Suprapubic skin (tissue), 4 donors: Measurements from ENCODE around the gene CHST11. TPM values are rescaled to one million over a fixed set of nuclear protein-coding genes. Genes with fewer than 3 reads are reported as not detected.

Experiments used
- DNase-seq, 2 donors: peaks; one replicate each; pipeline ENCODE4 v3.0.0-alpha.2; 2019; ENCODE audit warnings: low spot score in 2 of 2
- H3K27ac ChIP-seq: fragments of 200-600 bp; sonication (generic); one replicate; pipeline ENCODE4 v1.5.1; 2019
- H3K27me3 ChIP-seq: fragments of 200-600 bp; sonication (generic); one replicate; pipeline ENCODE4 v1.5.1; 2019
- H3K36me3 ChIP-seq: fragments of 200-600 bp; sonication (generic); one replicate; pipeline ENCODE4 v1.5.1; 2019
- H3K4me1 ChIP-seq: fragments of 200-600 bp; sonication (generic); one replicate; pipeline ENCODE4 v1.5.1; 2019
- H3K4me3 ChIP-seq: fragments of 200-600 bp; sonication (generic); one replicate; pipeline ENCODE4 v1.5.1; 2019; ENCODE audit warnings: mild to moderate bottlenecking
- H3K9me3 ChIP-seq: fragments of 200-600 bp; sonication (generic); one replicate; pipeline ENCODE4 v1.5.1; 2019
- CTCF ChIP-seq, 2 donors: fragments of 200-600 bp in 1 of 2; fragments of 450-650 bp in 1 of 2; sonication (generic) in 1 of 2; IDR thresholded peaks; one replicate each; pipeline ENCODE4 v1.5.1; 2016 to 2019; ENCODE audit warnings: antibody characterized with exemption in 2 of 2, mild to moderate bottlenecking in 1 of 2, moderate library complexity in 1 of 2
- EP300 ChIP-seq: sonication (generic); formaldehyde crosslinking; IDR thresholded peaks from one replicate; pipeline ENCODE4 v1.6.1; 2017; ENCODE audit warnings: antibody characterized with exemption
- POLR2A ChIP-seq, 2 donors: fragments of 450-650 bp; IDR thresholded peaks; one replicate each; pipeline ENCODE4 v1.6.1; 2017; ENCODE audit warnings: antibody characterized with exemption in 2 of 2, mild to moderate bottlenecking in 2 of 2, moderate library complexity in 2 of 2
- POLR2AphosphoS5 ChIP-seq, 3 donors: sonication (generic); formaldehyde crosslinking; IDR thresholded peaks; one replicate each; pipeline ENCODE4 v1.6.1; 2017; ENCODE audit warnings: antibody characterized with exemption in 3 of 3
- WGBS: methylation state at CpG from one replicate; pipeline ENCODE4 v1.1.5; 2018; 5-methylcytosine and 5-hydroxymethylcytosine counted together
- total RNA-seq, 4 donors: library from RNA; depleted of rRNA; stranded (reverse); fragments of >200 nt; gene quantifications; one replicate each; pipeline ENCODE4 v1.1.0, GENCODE V29; 2016

Gene CHST11
- total RNA-seq, 4 donors from 2014 or later = 1.8 to 5.8 (median 3.8) TPM

- H3K4me3 ChIP-seq = no peak overlapping the region
- H3K27me3 ChIP-seq = no peaks in the 10 kb centered on the region
- DNase-seq = no peak
- 68% methylated on average over 7 of the region's 7 CpGs for WGBS
- no peaks in the 10 kb centered on the region for H3K9me3 ChIP-seq
- H3K27ac ChIP-seq = no peak overlapping the region
- H3K36me3 ChIP-seq = no peaks in the 10 kb centered on the region
- TF ChIP-seq EP300 = no peak
- no peak for TF ChIP-seq CTCF (IDR thresholded peaks at IDR 0.05)
- TF ChIP-seq POLR2AphosphoS5 (IDR thresholded peaks at IDR 0.05) = no peak
- no peak for TF ChIP-seq POLR2A (IDR thresholded peaks at IDR 0.05)
- H3K4me1 ChIP-seq = no peaks in the 10 kb centered on the region
Measured at GRCh38 chr12:104579718-104580495, 123.2 kb downstream of the CHST11 start.

- no peaks in the 10 kb centered on the region for H3K9me3 ChIP-seq
- WGBS = 72% methylated on average over 2 of the region's 2 CpGs
- TF ChIP-seq CTCF (IDR thresholded peaks at IDR 0.05) (no peak), EP300 (no peak), POLR2AphosphoS5 (IDR thresholded peaks at IDR 0.05) (no peak), POLR2A (IDR thresholded peaks at IDR 0.05) (no peak)
- no peaks in the 10 kb centered on the region for H3K4me1 ChIP-seq
- H3K27ac ChIP-seq = no peak overlapping the region
- H3K27me3 ChIP-seq = no peaks in the 10 kb centered on the region
- no peak for DNase-seq
- no peak overlapping the region for H3K4me3 ChIP-seq
- no peaks in the 10 kb centered on the region for H3K36me3 ChIP-seq
Measured at GRCh38 chr12:104581005-104581570, 124.3 kb downstream of the CHST11 start.

- no peak for TF ChIP-seq POLR2AphosphoS5 (IDR thresholded peaks at IDR 0.05)
- TF ChIP-seq POLR2A (IDR thresholded peaks at IDR 0.05) = no peak
- TF ChIP-seq CTCF (IDR thresholded peaks at IDR 0.05) = no peak
- TF ChIP-seq EP300 = no peak
- DNase-seq = no peak
- no peak overlapping the region for H3K4me3 ChIP-seq
- no peaks in the 10 kb centered on the region for H3K27me3 ChIP-seq
- no peaks in the 10 kb centered on the region for H3K9me3 ChIP-seq
- no peaks in the 10 kb centered on the region for H3K4me1 ChIP-seq
- H3K27ac ChIP-seq = no peak overlapping the region
- H3K36me3 ChIP-seq = no peaks in the 10 kb centered on the region
- WGBS = 95% methylated on average over 4 of the region's 4 CpGs
Measured at GRCh38 chr12:104582739-104583138, 126.0 kb downstream of the CHST11 start.

GRCh38 chr12:104583301-104583700 is 126.6 kb downstream of the CHST11 start:
- Histone ChIP-seq H3K36me3 (no peaks in the 10 kb centered on the region), H3K27me3 (no peaks in the 10 kb centered on the region), H3K27ac (no peak overlapping the region), H3K4me1 (peaks cover 4% of the 10 kb centered on the region), H3K4me3 (no peak overlapping the region), H3K9me3 (no peaks in the 10 kb centered on the region)
- WGBS = 64% methylated on average over 4 of the region's 4 CpGs
- TF ChIP-seq POLR2A (IDR thresholded peaks at IDR 0.05) = no peak
- no peak for TF ChIP-seq EP300
- no peak for TF ChIP-seq POLR2AphosphoS5 (IDR thresholded peaks at IDR 0.05)
- TF ChIP-seq CTCF (IDR thresholded peaks at IDR 0.05) = no peak
- DNase-seq = no peak

GRCh38 chr12:104585448-104586055 is 128.8 kb downstream of the CHST11 start:
- no peak for DNase-seq
- Histone ChIP-seq H3K27ac (no peak overlapping the region), H3K4me3 (no peak overlapping the region), H3K27me3 (no peaks in the 10 kb centered on the region), H3K4me1 (peaks cover 9% of the 10 kb centered on the region), H3K9me3 (no peaks in the 10 kb centered on the region), H3K36me3 (no peaks in the 10 kb centered on the region)
- TF ChIP-seq POLR2A (IDR thresholded peaks at IDR 0.05) (no peak), CTCF (IDR thresholded peaks at IDR 0.05) (no peak), POLR2AphosphoS5 (IDR thresholded peaks at IDR 0.05) (no peak), EP300 (no peak)
- WGBS = 67% methylated on average over 4 of the region's 4 CpGs
